22Rv1 (cell line): ENCODE measurements around the gene GAPDHS.

ENCODE experiments used
- H3K27ac ChIP-seq: fragments of 450-650 bp; 2 replicates; pipeline ENCODE4 v1.5.1; 2017
- CTCF ChIP-seq: fragments of 450-650 bp; IDR thresholded peaks from 2 replicates; pipeline ENCODE4 v1.5.1; 2017; ENCODE audit warnings: mild to moderate bottlenecking
- ZFX ChIP-seq: fragments of 450-650 bp; IDR thresholded peaks from 2 replicates; pipeline ENCODE4 v1.6.1; 2017; ENCODE audit warnings: antibody characterized with exemption, borderline replicate concordance

GAPDHS gene

GRCh38 chr19:35565016-35565856, 32.0 kb downstream of the GAPDHS start:
- H3K27ac ChIP-seq: no peak overlapping the region
- TF ChIP-seq ZFX (no peak), CTCF (no peak)

- TF ChIP-seq CTCF (no peak), ZFX (no peak)
- no peak overlapping the region for H3K27ac ChIP-seq
Observed at GRCh38 chr19:35566738-35567137, 33.5 kb downstream of the GAPDHS start.

GRCh38 chr19:35569281-35569781, 36.1 kb downstream of the GAPDHS start:
- no peak overlapping the region for H3K27ac ChIP-seq
- TF ChIP-seq ZFX: no peak
- TF ChIP-seq CTCF: no peak

- TF ChIP-seq CTCF: no peak
- no peak for TF ChIP-seq ZFX
- H3K27ac ChIP-seq: no peak overlapping the region
Observed at GRCh38 chr19:35571406-35571965, 38.2 kb downstream of the GAPDHS start.

- H3K27ac ChIP-seq: no peak overlapping the region
- TF ChIP-seq ZFX (no peak), CTCF (no peak)
Observed at GRCh38 chr19:35577918-35578317, 44.7 kb downstream of the GAPDHS start.

- H3K27ac ChIP-seq: no peak overlapping the region
- no peak for TF ChIP-seq CTCF
- TF ChIP-seq ZFX: no peak
Observed at GRCh38 chr19:35578707-35579106, 45.5 kb downstream of the GAPDHS start.

- TF ChIP-seq CTCF (no peak), ZFX (no peak)
- no peak overlapping the region for H3K27ac ChIP-seq
Observed at GRCh38 chr19:35582760-35583159, 49.5 kb downstream of the GAPDHS start.
